Rectal smooth muscle tissue (tissue), 1 donor: Measurements from ENCODE around the gene AGAP1.
A peak's percentile ranks its signal among the peaks of the same experiment; 100 is the strongest.

Experiments used
- H3K27ac ChIP-seq: one replicate; pipeline ENCODE4 v1.7.0; 2013; ENCODE audit warnings: low read depth, low read length, inconsistent platforms
- H3K27me3 ChIP-seq: one replicate; pipeline ENCODE4 v1.7.0; 2013; ENCODE audit warnings: low read length; ENCODE audit not compliant: control insufficient read depth, insufficient read depth
- H3K36me3 ChIP-seq: one replicate; pipeline ENCODE4 v1.7.0; 2013; ENCODE audit warnings: low read length; ENCODE audit not compliant: control insufficient read depth, insufficient read depth
- H3K4me1 ChIP-seq: one replicate; pipeline ENCODE4 v1.7.0; 2013; ENCODE audit warnings: low read length; ENCODE audit not compliant: control insufficient read depth, insufficient read depth
- H3K4me3 ChIP-seq: one replicate; pipeline ENCODE4 v1.7.0; 2013; ENCODE audit warnings: low read length
- H3K9ac ChIP-seq: one replicate; pipeline ENCODE4 v1.7.0; 2013; ENCODE audit warnings: low read length

Gene AGAP1

GRCh38 chr2:235746257-235746934, 252.6 kb downstream of the AGAP1 start:
- Histone ChIP-seq H3K36me3 (peaks cover 11% of the 10 kb centered on the region), H3K4me1 (peaks cover 4% of the 10 kb centered on the region), H3K27me3 (no peaks in the 10 kb centered on the region), H3K4me3 (no peak overlapping the region), H3K9ac (no peak overlapping the region), H3K27ac (peak overlapping the region; percentile 11)

GRCh38 chr2:235747001-235747785, 253.3 kb downstream of the AGAP1 start:
- peak overlapping the region; percentile 41 for H3K27ac ChIP-seq
- H3K36me3 ChIP-seq: peaks cover 13% of the 10 kb centered on the region
- no peaks in the 10 kb centered on the region for H3K27me3 ChIP-seq
- H3K4me1 ChIP-seq: peaks cover 4% of the 10 kb centered on the region
- peak overlapping the region; percentile 12 for H3K4me3 ChIP-seq
- H3K9ac ChIP-seq: no peak overlapping the region

GRCh38 chr2:235747786-235748091, 253.9 kb downstream of the AGAP1 start:
- peak overlapping the region; percentile 50 for H3K27ac ChIP-seq
- peaks cover 12% of the 10 kb centered on the region for H3K36me3 ChIP-seq
- H3K4me1 ChIP-seq: peaks cover 4% of the 10 kb centered on the region
- no peaks in the 10 kb centered on the region for H3K27me3 ChIP-seq
- peak overlapping the region; percentile 12 for H3K4me3 ChIP-seq
- no peak overlapping the region for H3K9ac ChIP-seq

- Histone ChIP-seq H3K36me3 (peaks cover 12% of the 10 kb centered on the region), H3K27me3 (no peaks in the 10 kb centered on the region), H3K4me1 (peaks cover 4% of the 10 kb centered on the region), H3K9ac (no peak overlapping the region), H3K27ac (peak overlapping the region; percentile 40), H3K4me3 (no peak overlapping the region)
Observed at GRCh38 chr2:235749121-235749770, 255.4 kb downstream of the AGAP1 start.

- Histone ChIP-seq H3K9ac (no peak overlapping the region), H3K4me1 (peaks cover 4% of the 10 kb centered on the region), H3K4me3 (no peak overlapping the region), H3K36me3 (peaks cover 9% of the 10 kb centered on the region), H3K27ac (peak overlapping the region; percentile 40), H3K27me3 (no peaks in the 10 kb centered on the region)
Observed at GRCh38 chr2:235749771-235750160, 255.9 kb downstream of the AGAP1 start.

GRCh38 chr2:235752846-235753245, 259.0 kb downstream of the AGAP1 start:
- Histone ChIP-seq H3K4me3 (no peak overlapping the region), H3K27ac (no peak overlapping the region), H3K9ac (no peak overlapping the region), H3K4me1 (peaks cover 4% of the 10 kb centered on the region), H3K36me3 (peaks cover 12% of the 10 kb centered on the region), H3K27me3 (no peaks in the 10 kb centered on the region)

DNA sequence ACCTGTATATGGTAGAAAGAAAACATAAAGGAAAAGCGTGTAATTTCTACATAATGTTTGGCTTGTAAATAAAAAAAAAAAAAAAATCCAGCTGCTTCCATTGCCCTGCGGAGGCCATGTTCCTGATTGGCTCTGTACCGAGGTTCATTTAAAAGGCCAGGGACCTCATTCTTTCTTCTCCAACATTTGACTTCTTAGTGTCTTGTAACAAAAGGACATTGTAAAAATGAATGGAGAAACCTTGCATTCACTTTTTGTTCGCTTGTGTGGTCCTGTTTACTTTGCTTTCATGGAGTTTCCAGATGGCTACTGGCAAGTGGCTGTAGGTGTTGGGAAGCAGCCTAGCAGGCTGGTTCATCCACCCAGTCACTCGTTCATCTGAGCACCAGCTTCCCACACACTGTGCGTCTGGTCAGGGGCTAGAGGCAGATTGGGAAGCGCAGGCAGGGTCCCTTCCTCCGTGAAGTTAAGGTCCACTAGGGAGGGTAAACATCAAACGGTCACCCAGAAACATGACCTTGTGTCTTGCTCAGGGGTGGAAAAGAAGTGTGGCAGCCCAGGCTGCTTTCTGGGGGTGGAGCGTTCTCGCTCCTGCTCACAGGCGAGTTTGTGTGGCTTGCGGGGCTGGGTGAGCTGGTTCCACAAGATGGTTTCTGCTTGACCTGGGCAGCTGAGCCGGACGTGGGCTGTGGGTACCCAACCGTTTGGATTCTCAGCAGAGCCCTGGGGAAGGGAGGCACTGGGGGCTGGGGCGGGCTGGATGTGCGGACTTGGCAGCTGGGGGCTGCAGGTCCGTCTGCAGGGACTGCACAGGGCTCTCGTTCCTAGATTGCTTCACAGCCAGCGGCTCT, 260.7 kb downstream of the AGAP1 start:
- Histone ChIP-seq H3K4me1 (peaks cover 2% of the 10 kb centered on the region), H3K4me3 (no peak overlapping the region), H3K27me3 (no peaks in the 10 kb centered on the region), H3K27ac (no peak overlapping the region), H3K36me3 (peaks cover 12% of the 10 kb centered on the region), H3K9ac (no peak overlapping the region)

DNA sequence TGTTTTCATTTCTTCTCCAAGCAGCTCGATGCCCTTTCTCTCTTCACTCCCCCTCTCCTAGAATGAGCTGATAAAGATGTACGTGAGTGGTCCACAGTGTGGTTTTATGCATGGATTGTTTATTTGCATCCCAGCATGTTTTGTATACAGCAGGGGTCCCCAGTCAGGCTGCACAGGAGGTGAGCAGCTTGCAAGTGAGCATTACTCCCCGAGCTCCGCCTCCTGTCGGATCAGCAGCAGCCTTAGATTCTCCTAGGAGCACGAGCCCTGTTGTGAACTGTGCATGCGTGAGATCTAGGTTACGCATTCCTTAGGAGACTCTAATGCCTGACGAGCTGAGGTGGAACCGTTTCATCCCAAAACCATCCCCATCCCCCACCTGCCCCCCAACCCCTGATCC, 262.6 kb downstream of the AGAP1 start:
- H3K27ac ChIP-seq: no peak overlapping the region
- no peak overlapping the region for H3K4me3 ChIP-seq
- no peaks in the 10 kb centered on the region for H3K27me3 ChIP-seq
- H3K36me3 ChIP-seq: peaks cover 6% of the 10 kb centered on the region
- no peaks in the 10 kb centered on the region for H3K4me1 ChIP-seq
- no peak overlapping the region for H3K9ac ChIP-seq

DNA sequence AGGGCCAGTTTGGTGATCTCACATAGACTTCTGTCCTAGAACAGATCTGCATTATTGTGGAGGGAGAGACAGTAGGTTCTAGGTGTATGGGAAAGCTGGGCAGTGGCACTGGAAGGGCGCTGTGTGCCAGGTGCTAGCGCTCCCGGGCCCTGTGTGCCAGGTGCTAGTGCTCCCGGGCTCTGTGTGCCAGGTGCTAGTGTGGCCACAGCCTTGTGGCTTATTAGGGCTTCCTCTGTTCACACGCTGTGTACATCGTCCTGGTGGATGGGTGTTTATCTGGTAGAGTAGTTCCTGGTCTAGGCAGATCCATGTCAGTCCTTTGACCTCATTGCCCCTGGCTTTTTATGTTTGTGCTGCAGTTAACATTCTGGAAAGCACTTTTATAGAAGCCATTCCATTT, 263.4 kb downstream of the AGAP1 start:
- Histone ChIP-seq H3K27ac (no peak overlapping the region), H3K4me3 (no peak overlapping the region), H3K9ac (no peak overlapping the region), H3K36me3 (peaks cover 5% of the 10 kb centered on the region), H3K4me1 (no peaks in the 10 kb centered on the region), H3K27me3 (no peaks in the 10 kb centered on the region)

- Histone ChIP-seq H3K27ac (no peak overlapping the region), H3K4me3 (no peak overlapping the region)
Observed at GRCh38 chr2:235757640-235758039, 263.8 kb downstream of the AGAP1 start.

GRCh38 chr2:235762832-235763598, 269.2 kb downstream of the AGAP1 start:
- Histone ChIP-seq H3K9ac (no peak overlapping the region), H3K36me3 (peaks cover 6% of the 10 kb centered on the region), H3K4me1 (peaks cover 3% of the 10 kb centered on the region), H3K27me3 (no peaks in the 10 kb centered on the region), H3K27ac (no peak overlapping the region), H3K4me3 (no peak overlapping the region)

More at GRCh38 chr2:235757640-235758039, 263.8 kb downstream of the AGAP1 start:
- Histone ChIP-seq H3K4me1 (no peaks in the 10 kb centered on the region), H3K36me3 (peaks cover 5% of the 10 kb centered on the region), H3K9ac (no peak overlapping the region), H3K27me3 (no peaks in the 10 kb centered on the region)
